ENCODE measurements around the gene SLC8A2. TPM values are rescaled to one million over a fixed set of nuclear protein-coding genes. Genes with fewer than 3 reads are reported as not detected.

Gene SLC8A2
- total RNA-seq, 1 experiment from 2014 or later = not detected

DNA sequence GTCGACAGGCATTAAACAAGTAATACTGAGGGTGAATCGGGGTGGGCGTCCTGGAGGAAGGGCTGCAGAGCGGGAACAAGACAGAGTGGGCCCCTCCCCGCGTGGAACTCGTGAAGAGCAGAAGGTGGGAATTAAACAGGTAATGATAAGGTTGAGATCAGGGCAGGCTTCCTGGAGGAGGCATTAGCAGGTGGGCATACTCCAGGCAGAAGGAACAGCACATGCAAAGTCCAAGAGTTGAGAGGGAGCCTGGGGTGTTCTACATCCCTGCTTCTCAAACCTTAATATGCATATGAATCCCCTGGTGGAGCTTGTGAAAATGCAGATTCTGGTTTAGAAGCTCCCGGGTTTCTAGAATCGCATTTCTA lies 23.3 kb downstream of the SLC8A2 start:
- Histone ChIP-seq H3K4me3 (no peak overlapping the region), H3K27me3 (peaks cover 85% of the 10 kb centered on the region)
- DNase-seq = no peak

DNA sequence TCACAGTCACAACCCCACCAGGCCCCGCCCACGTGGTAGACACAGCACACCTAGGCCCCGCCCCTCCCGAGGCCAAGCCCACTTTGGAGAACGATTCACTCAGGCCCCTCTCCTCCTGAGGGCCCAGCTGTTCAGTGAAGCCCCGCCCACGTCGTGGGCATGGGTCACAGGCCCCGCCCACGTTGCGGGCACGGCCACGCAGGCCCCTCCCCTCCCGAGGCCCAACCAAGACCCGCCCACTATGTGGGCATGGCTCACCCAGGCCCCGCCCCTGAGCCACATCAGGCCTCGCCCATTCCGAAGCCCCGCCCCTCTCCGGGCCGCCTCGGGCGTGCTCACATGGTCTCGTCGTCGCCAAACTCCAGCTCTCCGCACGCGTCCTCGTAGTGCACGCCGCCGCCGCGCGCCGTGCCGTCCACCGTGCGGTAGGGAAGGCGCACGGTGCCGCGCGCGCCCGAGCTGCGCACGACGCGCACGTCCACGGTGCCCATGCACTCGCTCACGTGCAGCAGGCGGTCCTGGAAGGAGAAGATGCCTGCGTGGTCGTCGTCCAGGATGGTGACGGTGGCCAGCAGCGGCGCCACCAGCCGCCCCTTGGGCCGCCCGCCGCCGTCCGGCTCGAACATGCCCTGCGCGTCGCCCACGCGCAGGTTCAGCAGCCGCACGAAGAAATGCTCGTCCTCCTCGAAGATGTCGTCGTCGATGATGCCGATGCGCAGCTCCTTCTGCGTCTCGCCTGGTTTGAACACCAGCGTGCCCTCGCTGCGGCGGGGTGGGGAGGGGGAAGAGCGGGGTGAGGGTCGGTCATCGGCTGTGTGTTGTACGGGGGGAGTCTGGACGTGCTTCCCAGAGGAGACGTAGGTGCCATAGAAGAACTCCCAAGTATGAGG lies 24.0 kb downstream of the SLC8A2 start:
- Histone ChIP-seq H3K4me3 (no peak overlapping the region), H3K9me3 (no peaks in the 10 kb centered on the region; the same call in none of the 2 replicates), H3K36me3 (no peaks in the 10 kb centered on the region), H3K27me3 (peaks cover 86% of the 10 kb centered on the region)
- peak; percentile 27 for DNase-seq

More for the DNA sequence above, 23.3 kb downstream of the SLC8A2 start:
- Histone ChIP-seq H3K9me3 (no peaks in the 10 kb centered on the region; the same call in none of the 2 replicates), H3K36me3 (no peaks in the 10 kb centered on the region)

GRCh38 chr19:47446534-47447469 lies 24.9 kb downstream of the SLC8A2 start:
- Histone ChIP-seq H3K9me3 (no peaks in the 10 kb centered on the region; the same call in none of the 2 replicates), H3K27me3 (peaks cover 77% of the 10 kb centered on the region), H3K36me3 (no peaks in the 10 kb centered on the region), H3K4me3 (no peak overlapping the region)
- DNase-seq = no peak

- H3K27me3 ChIP-seq = peaks cover 70% of the 10 kb centered on the region
Observed at GRCh38 chr19:47445937-47446402, 25.7 kb downstream of the SLC8A2 start.

GRCh38 chr19:47445527-47445926 lies 26.2 kb downstream of the SLC8A2 start:
- Histone ChIP-seq H3K9me3 (no peaks in the 10 kb centered on the region; the same call in none of the 2 replicates), H3K27me3 (peaks cover 68% of the 10 kb centered on the region), H3K36me3 (no peaks in the 10 kb centered on the region), H3K4me3 (no peak overlapping the region)
- DNase-seq = no peak

More at GRCh38 chr19:47445937-47446402, 25.7 kb downstream of the SLC8A2 start:
- Histone ChIP-seq H3K4me3 (no peak overlapping the region), H3K9me3 (no peaks in the 10 kb centered on the region; the same call in none of the 2 replicates), H3K36me3 (no peaks in the 10 kb centered on the region)
- peak; percentile 62 for DNase-seq

GRCh38 chr19:47444388-47444821 lies 27.3 kb downstream of the SLC8A2 start:
- Histone ChIP-seq H3K36me3 (no peaks in the 10 kb centered on the region), H3K4me3 (no peak overlapping the region), H3K27me3 (peaks cover 57% of the 10 kb centered on the region), H3K9me3 (no peaks in the 10 kb centered on the region; the same call in none of the 2 replicates)
- no peak for DNase-seq

DNA sequence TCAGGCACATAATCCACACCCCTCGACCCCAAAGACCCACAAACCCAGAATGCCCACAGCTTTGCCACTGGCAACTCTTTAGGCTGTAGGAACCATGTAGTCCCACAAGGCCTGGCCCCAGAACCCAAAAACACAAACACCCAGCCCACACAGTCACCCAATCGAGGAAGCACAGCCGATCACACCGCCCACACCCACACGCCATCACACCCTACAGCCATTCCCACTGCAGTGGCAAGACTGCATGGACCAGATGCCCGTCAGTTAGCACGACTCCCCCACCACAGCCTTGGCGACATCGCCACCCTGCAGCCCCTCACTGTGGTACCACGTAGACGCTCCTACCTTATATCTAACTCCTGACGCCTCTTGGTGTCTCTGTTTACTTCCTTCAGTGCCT lies 28.4 kb downstream of the SLC8A2 start:
- Histone ChIP-seq H3K36me3 (no peaks in the 10 kb centered on the region), H3K9me3 (no peaks in the 10 kb centered on the region; the same call in none of the 2 replicates), H3K27me3 (peaks cover 51% of the 10 kb centered on the region), H3K4me3 (no peak overlapping the region)
- DNase-seq = no peak

DNA sequence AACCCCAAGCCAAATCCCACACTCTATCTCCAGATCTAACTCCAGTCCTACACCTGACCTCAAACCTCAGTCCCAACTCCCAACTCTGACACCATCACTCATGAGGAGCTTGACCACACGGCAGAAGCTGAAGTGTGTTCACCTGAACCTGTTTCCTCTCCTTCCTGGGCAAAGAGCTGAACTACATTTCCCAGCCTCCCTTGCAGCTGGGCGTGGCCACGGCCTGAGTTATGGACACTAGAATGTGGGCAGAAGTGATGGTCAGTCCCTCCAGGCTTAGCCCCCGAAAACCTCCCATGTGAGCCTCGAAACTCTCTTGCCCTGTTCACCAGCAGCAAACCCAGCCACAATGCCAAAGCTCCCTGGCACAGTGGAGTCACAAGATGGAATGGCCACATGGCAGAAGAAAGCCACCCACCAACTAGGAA lies 32.9 kb downstream of the SLC8A2 start:
- H3K9me3 ChIP-seq = no peaks in the 10 kb centered on the region
- H3K4me3 ChIP-seq = no peak overlapping the region
- H3K36me3 ChIP-seq = no peaks in the 10 kb centered on the region
- no peak for DNase-seq
- H3K27me3 ChIP-seq = peaks cover 18% of the 10 kb centered on the region

GRCh38 chr19:47437500-47437899 lies 34.2 kb downstream of the SLC8A2 start:
- no peak for DNase-seq
- peaks cover 9% of the 10 kb centered on the region for H3K27me3 ChIP-seq
- H3K36me3 ChIP-seq = no peaks in the 10 kb centered on the region
- H3K9me3 ChIP-seq = no peaks in the 10 kb centered on the region
- H3K4me3 ChIP-seq = no peak overlapping the region

DNA sequence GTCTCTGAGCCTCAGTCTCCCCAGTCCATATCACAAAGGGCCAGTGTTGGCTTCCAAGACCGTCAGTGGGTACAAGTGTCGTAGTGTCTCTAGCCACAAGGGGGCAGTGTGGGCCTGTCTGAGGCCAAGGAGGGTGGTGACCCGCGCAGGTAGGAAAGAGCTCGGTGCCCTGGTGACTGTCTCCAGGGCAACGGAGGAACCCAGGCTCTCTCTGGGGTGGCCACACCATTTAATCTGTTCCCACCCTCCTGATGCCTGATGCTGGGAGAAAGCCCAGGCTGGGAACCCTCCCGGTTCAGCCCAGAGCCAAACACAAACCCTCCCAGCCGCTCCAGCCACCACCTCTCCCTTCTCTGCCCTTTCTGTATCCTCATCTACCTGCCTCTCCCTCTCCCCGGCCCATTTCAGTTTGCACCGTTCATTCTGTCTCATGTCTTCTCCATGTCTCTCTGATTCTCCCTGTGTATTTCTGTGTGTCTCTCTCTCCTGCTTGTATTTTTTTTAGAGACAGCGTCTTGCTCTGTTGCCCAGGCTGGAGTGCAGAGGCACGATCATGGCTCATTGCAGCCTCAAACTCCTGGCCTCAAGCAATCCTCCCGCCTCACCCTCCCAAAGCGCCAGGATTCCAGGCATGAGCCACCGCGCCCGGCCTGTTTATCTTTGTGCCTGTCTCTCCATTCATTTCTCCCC lies 34.8 kb downstream of the SLC8A2 start:
- peak; percentile 58 for DNase-seq
- H3K4me3 ChIP-seq = no peak overlapping the region
- H3K27me3 ChIP-seq = peaks cover 9% of the 10 kb centered on the region
- no peaks in the 10 kb centered on the region for H3K9me3 ChIP-seq
- no peaks in the 10 kb centered on the region for H3K36me3 ChIP-seq

DNA sequence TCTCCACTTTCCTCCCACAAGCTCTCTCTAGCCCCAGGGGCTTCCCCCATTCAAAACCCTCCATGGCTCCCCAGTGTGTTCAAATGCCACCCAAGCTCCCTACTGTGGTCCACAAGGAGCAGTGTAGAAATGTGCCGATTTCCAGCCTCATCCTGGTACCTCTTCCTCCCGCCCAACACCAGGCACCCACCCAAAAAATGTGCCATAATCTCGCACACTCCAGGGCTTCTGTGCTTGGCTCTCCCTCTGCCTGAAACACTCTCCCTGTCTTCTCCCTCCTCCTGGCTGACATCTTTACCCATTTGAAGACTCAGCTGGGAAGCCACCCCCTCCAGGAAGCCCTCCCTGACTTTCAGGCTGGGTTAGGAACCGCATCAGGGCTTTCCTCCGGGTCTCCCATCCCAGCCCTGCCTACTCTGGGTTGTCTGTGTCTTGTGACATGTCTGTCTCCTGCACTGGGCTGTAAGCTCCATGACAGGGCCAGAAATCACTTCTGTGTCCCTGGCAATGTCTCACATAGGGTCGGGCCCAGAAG lies 35.7 kb downstream of the SLC8A2 start:
- H3K9me3 ChIP-seq = no peaks in the 10 kb centered on the region
- no peak for DNase-seq
- H3K4me3 ChIP-seq = no peak overlapping the region
- H3K27me3 ChIP-seq = peaks cover 9% of the 10 kb centered on the region
- H3K36me3 ChIP-seq = no peaks in the 10 kb centered on the region

- no peak overlapping the region for H3K4me3 ChIP-seq
- H3K36me3 ChIP-seq = no peaks in the 10 kb centered on the region
- peaks cover 9% of the 10 kb centered on the region for H3K27me3 ChIP-seq
- no peaks in the 10 kb centered on the region for H3K9me3 ChIP-seq
- DNase-seq = no peak
Observed at GRCh38 chr19:47435196-47435595, 36.5 kb downstream of the SLC8A2 start.

DNA sequence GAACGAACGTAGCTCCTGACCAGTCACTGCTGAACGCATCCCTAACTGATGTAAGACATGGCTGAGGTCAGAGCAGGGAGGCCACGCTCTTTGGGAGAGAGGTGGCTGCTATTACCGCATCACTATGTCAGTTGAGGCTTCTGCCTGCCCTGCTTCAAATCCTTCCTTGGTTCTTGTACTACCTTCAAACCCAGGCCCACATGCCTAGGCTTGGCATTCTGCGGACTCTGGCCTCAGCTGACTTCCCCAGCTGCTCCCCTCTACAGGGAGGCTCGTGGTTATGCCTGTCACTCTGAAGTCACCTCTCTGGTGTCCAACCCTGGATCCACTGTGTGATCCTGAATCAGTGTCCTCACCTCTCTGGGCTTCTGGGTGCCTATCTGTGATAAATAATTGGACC lies 37.6 kb downstream of the SLC8A2 start:
- peaks cover 9% of the 10 kb centered on the region for H3K27me3 ChIP-seq
- no peaks in the 10 kb centered on the region for H3K36me3 ChIP-seq
- no peak for DNase-seq
- H3K9me3 ChIP-seq = no peaks in the 10 kb centered on the region
- no peak overlapping the region for H3K4me3 ChIP-seq

GRCh38 chr19:47433121-47433520 lies 38.6 kb downstream of the SLC8A2 start:
- no peaks in the 10 kb centered on the region for H3K9me3 ChIP-seq
- peaks cover 5% of the 10 kb centered on the region for H3K27me3 ChIP-seq
- H3K4me3 ChIP-seq = no peak overlapping the region
- H3K36me3 ChIP-seq = no peaks in the 10 kb centered on the region
- DNase-seq = peak; percentile 47

GRCh38 chr19:47432499-47432898 lies 39.2 kb downstream of the SLC8A2 start:
- no peak for DNase-seq
- H3K36me3 ChIP-seq = no peaks in the 10 kb centered on the region
- H3K4me3 ChIP-seq = no peak overlapping the region
- H3K9me3 ChIP-seq = no peaks in the 10 kb centered on the region
- peaks cover 3% of the 10 kb centered on the region for H3K27me3 ChIP-seq

GRCh38 chr19:47432091-47432490 lies 39.6 kb downstream of the SLC8A2 start:
- Histone ChIP-seq H3K27me3 (peaks cover 3% of the 10 kb centered on the region), H3K4me3 (no peak overlapping the region), H3K36me3 (no peaks in the 10 kb centered on the region), H3K9me3 (no peaks in the 10 kb centered on the region)
- no peak for DNase-seq

Data from MG63 (cell line).